Mesothelial cell of epicardium (in vitro differentiated cells): ENCODE results near the gene ACP3. TPM values are rescaled to one million over a fixed set of nuclear protein-coding genes. Genes with fewer than 3 reads are reported as not detected.

Source experiments
- DNase-seq, 2 experiments: peaks; one replicate each; pipeline ENCODE4 v3.0.0; 2021; ENCODE audit warnings: low spot score in 2 of 2; ENCODE audit not compliant: unreplicated experiment in 2 of 2
- H3K27ac Mint-ChIP-seq: 2 replicates; pipeline ENCODE4 v1.8.0; 2021; ENCODE audit warnings: mixed read lengths
- H3K27me3 Mint-ChIP-seq: 2 replicates; pipeline ENCODE4 v1.8.0; 2021; ENCODE audit warnings: low read depth, mixed read lengths
- H3K36me3 Mint-ChIP-seq: 2 replicates; pipeline ENCODE4 v1.8.0; 2021; ENCODE audit warnings: mixed read lengths
- H3K4me1 Mint-ChIP-seq: 2 replicates; pipeline ENCODE4 v1.8.0; 2021; ENCODE audit warnings: mixed read lengths
- H3K4me3 Mint-ChIP-seq: 2 replicates; pipeline ENCODE4 v1.8.0; 2021; ENCODE audit warnings: mild to moderate bottlenecking, moderate library complexity, mixed read lengths
- H3K9me3 Mint-ChIP-seq: 2 replicates; pipeline ENCODE4 v1.8.0; 2021; ENCODE audit warnings: mixed read lengths
- CTCF ChIP-seq: fragments of 200-600 bp; sonication (generic); IDR thresholded peaks from one replicate; pipeline ENCODE4 v1.5.0; 2021; ENCODE audit warnings: antibody characterized with exemption; ENCODE audit not compliant: unreplicated experiment
- total RNA-seq: library from RNA; stranded (reverse); gene quantifications from 3 replicates; pipeline ENCODE4 v1.2.1, GENCODE V29; 2021

The ACP3 gene, protein sequence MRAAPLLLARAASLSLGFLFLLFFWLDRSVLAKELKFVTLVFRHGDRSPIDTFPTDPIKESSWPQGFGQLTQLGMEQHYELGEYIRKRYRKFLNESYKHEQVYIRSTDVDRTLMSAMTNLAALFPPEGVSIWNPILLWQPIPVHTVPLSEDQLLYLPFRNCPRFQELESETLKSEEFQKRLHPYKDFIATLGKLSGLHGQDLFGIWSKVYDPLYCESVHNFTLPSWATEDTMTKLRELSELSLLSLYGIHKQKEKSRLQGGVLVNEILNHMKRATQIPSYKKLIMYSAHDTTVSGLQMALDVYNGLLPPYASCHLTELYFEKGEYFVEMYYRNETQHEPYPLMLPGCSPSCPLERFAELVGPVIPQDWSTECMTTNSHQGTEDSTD
- 25.5 to 28.0 TPM (median 27.8 TPM) in 3 replicates for total RNA-seq

DNA sequence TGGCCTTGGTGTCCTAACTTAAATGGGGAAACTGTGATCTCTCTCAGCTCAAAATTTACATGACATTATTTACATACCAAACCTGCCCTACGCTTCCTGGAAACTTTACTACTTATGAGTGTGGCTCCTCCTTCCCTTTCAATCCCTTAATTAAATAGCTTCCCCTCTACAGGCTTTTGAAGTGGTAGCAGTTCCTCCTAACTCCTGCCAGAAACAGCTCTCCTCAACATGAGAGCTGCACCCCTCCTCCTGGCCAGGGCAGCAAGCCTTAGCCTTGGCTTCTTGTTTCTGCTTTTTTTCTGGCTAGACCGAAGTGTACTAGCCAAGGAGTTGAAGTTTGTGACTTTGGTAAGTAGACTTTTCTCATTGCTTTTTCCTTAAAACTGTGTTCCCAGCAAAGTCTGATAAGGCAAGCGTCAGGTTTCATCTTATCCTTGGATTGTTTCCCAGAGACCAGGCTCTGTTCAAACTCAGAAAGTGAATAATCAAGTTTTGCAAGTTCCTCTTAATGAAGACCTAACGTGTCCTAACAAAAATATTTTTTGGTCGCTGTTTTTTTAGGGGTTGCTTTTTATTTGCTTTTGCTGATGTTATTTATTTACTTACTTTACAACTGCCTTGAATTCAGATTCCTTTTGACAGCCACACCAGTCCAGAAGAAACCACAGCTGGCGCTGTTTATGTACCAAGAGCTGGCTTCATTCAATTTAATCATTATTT lies at the start of gene ACP3:
ACP3 (plus strand) TSS at position 179 of the 720 bp plus-strand sequence; CDS start at position 229, 50 bp downstream.
- no peak for TF ChIP-seq CTCF

DNA sequence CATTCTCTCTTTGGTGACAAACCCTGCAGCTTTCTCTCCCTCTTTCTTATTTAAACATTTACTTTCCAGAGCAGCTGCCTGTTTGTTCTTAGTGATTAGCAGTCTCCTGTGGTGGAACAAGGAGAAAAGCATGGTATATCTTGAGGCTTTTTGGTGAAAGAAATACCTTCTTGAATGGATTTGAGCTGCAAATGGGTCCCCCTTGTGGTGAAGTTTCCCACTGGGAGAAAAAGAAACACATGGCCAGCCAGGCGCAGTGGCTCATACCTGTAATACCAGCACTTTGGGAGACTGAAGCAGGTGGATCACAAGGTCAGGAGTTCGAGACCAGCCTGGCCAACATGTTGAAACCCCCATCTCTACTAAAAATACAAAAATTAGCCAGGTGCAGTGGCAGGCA lies 48.3 kb upstream of the ACP3 start:
- TF ChIP-seq CTCF, result peak; percentile 39
- Mint-ChIP-seq H3K27me3 (no peaks in the 10 kb centered on the region), H3K4me1 (peaks cover 7% of the 10 kb centered on the region), H3K4me3 (no peak overlapping the region), H3K27ac (no peak overlapping the region), H3K9me3 (peaks cover 9% of the 10 kb centered on the region), H3K36me3 (no peaks in the 10 kb centered on the region)
- DNase-seq, result no peak

More for the DNA sequence above, at the start of gene ACP3:
- Mint-ChIP-seq H3K27ac (peak within 1 kb of the TSS; percentile 100), H3K9me3 (peaks cover 17% of the 10 kb centered on the region), H3K4me1 (peaks cover 39% of the 10 kb centered on the region), H3K27me3 (no peaks in the 10 kb centered on the region), H3K4me3 (peak within 1 kb of the TSS; percentile 71), H3K36me3 (peaks cover 4% of the 10 kb centered on the region)
- DNase-seq, result peak in 1 of 2 experiments; percentile 52

- H3K4me3 Mint-ChIP-seq, result no peak overlapping the region
- no peaks in the 10 kb centered on the region for H3K27me3 Mint-ChIP-seq
- H3K4me1 Mint-ChIP-seq, result peaks cover 7% of the 10 kb centered on the region
- peaks cover 13% of the 10 kb centered on the region for H3K9me3 Mint-ChIP-seq
- H3K36me3 Mint-ChIP-seq, result peaks cover 8% of the 10 kb centered on the region
- DNase-seq, result no peak
- no peak for TF ChIP-seq CTCF
- H3K27ac Mint-ChIP-seq, result peak overlapping the region; percentile 80
Observed at GRCh38 chr3:132273036-132273435, 44.2 kb upstream of the ACP3 start.

GRCh38 chr3:132276228-132276906 lies 40.8 kb upstream of the ACP3 start:
- Mint-ChIP-seq H3K9me3 (peaks cover 18% of the 10 kb centered on the region), H3K27me3 (no peaks in the 10 kb centered on the region), H3K4me1 (peaks cover 13% of the 10 kb centered on the region), H3K27ac (no peak overlapping the region), H3K4me3 (no peak overlapping the region), H3K36me3 (peaks cover 8% of the 10 kb centered on the region)
- TF ChIP-seq CTCF, result no peak
- no peak for DNase-seq

GRCh38 chr3:132279030-132279429 lies 38.2 kb upstream of the ACP3 start:
- Mint-ChIP-seq H3K4me1 (peaks cover 25% of the 10 kb centered on the region), H3K9me3 (peaks cover 18% of the 10 kb centered on the region), H3K36me3 (peaks cover 8% of the 10 kb centered on the region), H3K27me3 (no peaks in the 10 kb centered on the region), H3K4me3 (no peak overlapping the region), H3K27ac (no peak overlapping the region)
- TF ChIP-seq CTCF, result no peak
- no peak for DNase-seq
